Neural crest cell (in vitro differentiated cells): ENCODE data around the gene CRYBA2. TPM values are rescaled to one million over a fixed set of nuclear protein-coding genes. Genes with fewer than 3 reads are reported as not detected.

Source experiments
- DNase-seq: peaks from one replicate; pipeline ENCODE4 v3.0.0; 2021; ENCODE audit warnings: low read depth, mixed read lengths, low spot score
- H3K27ac Mint-ChIP-seq: one replicate; pipeline ENCODE4 v1.8.0; 2021; ENCODE audit warnings: mild to moderate bottlenecking, mixed read lengths; ENCODE audit not compliant: unreplicated experiment
- H3K27me3 Mint-ChIP-seq: 2 replicates; pipeline ENCODE4 v1.8.0; 2021; ENCODE audit warnings: low read depth, mild to moderate bottlenecking, mixed read lengths
- H3K36me3 Mint-ChIP-seq: 2 replicates; pipeline ENCODE4 v1.8.0; 2021; ENCODE audit warnings: low read depth, mild to moderate bottlenecking, mixed read lengths
- H3K4me1 Mint-ChIP-seq: 2 replicates; pipeline ENCODE4 v1.8.0; 2021; ENCODE audit warnings: mixed read lengths
- H3K4me3 Mint-ChIP-seq: one replicate; pipeline ENCODE4 v1.8.0; 2021; ENCODE audit warnings: mild to moderate bottlenecking, mixed read lengths
- H3K9me3 Mint-ChIP-seq: 2 replicates; pipeline ENCODE4 v1.8.0; 2021; ENCODE audit warnings: mixed read lengths
- microRNA-seq: library from miRNA; unstranded; fragments of <30 nt; microRNA quantifications from one replicate; pipeline ENCODE4, GENCODE V29; 2020
- total RNA-seq: library from RNA; stranded (reverse); gene quantifications from 2 replicates; pipeline ENCODE4 v1.2.1, GENCODE V29; 2021
- TF ChIP-seq, protein P1 (sequence below): fragments of 200-600 bp; sonication (generic); conservative IDR thresholded peaks from 2 replicates; pipeline ENCODE4 v1.5.0; 2021; ENCODE audit warnings: antibody characterized with exemption, mild to moderate bottlenecking

CRYBA2 gene
- total RNA-seq, 1 donor from 2014 or later: not detected

DNA sequence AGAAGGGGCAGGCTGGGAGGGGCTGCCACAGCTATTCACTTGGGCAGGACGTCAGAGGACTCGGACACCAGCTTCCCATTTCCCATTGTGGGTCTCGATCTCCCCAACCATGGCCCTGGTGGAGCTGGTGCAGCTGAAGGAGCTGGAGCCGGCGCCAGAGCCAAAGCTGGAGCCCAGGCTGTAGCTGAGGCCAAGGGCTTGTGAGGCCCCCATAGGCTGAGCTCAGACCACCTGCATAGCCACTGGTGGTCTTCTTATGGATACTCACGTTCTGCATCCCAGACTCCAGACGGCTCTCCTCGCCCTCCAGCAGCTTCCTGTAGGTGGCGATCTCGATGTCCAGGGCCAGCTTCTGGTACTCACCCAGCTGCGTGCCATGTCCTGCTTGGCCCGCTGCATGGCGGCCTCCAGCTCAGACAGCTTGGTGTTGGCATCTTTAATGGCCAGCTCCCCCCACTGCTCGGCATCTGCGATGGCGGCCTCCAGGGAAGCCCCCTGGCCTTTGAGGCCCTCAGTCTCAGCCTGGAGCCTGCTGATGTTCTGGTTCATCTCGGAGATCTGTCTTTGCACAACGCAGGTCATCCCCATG, 39.8 kb downstream of the CRYBA2 start:
- H3K4me1 Mint-ChIP-seq: peaks cover 7% of the 10 kb centered on the region
- no peaks in the 10 kb centered on the region for H3K9me3 Mint-ChIP-seq
- H3K27ac Mint-ChIP-seq: no peak overlapping the region
- H3K4me3 Mint-ChIP-seq: no peak overlapping the region
- no peak for DNase-seq
- H3K36me3 Mint-ChIP-seq: no peaks in the 10 kb centered on the region
- TF ChIP-seq, protein P1, sequence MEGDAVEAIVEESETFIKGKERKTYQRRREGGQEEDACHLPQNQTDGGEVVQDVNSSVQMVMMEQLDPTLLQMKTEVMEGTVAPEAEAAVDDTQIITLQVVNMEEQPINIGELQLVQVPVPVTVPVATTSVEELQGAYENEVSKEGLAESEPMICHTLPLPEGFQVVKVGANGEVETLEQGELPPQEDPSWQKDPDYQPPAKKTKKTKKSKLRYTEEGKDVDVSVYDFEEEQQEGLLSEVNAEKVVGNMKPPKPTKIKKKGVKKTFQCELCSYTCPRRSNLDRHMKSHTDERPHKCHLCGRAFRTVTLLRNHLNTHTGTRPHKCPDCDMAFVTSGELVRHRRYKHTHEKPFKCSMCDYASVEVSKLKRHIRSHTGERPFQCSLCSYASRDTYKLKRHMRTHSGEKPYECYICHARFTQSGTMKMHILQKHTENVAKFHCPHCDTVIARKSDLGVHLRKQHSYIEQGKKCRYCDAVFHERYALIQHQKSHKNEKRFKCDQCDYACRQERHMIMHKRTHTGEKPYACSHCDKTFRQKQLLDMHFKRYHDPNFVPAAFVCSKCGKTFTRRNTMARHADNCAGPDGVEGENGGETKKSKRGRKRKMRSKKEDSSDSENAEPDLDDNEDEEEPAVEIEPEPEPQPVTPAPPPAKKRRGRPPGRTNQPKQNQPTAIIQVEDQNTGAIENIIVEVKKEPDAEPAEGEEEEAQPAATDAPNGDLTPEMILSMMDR: peak; percentile 15
- peaks cover 85% of the 10 kb centered on the region for H3K27me3 Mint-ChIP-seq

DNA sequence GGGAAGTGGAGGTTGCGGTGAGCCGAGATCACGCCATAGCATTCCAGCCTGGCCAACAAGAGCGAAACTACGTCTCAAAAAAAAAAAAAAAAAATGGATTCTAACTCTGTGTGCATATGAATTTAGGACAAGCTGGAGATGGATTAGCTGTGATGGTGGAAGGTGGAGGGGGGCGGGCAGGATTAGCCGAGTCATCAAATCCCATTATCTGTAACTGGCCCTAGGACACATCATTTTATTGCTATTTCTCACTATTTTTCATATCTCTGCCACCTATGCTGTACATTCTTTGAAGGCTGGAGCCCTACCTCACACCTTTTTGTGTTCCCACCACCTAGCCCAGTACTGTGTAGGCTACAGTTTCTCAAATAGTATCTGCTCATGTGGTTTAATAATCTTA, 41.1 kb downstream of the CRYBA2 start:
- Mint-ChIP-seq H3K4me1 (no peaks in the 10 kb centered on the region), H3K27me3 (peaks cover 80% of the 10 kb centered on the region), H3K36me3 (no peaks in the 10 kb centered on the region), H3K4me3 (no peak overlapping the region), H3K27ac (no peak overlapping the region), H3K9me3 (no peaks in the 10 kb centered on the region)
- TF ChIP-seq, protein P1: no peak
- no peak for DNase-seq

GRCh38 chr2:218946621-218947020, 46.6 kb downstream of the CRYBA2 start:
- TF ChIP-seq, protein P1: no peak
- Mint-ChIP-seq H3K4me1 (no peaks in the 10 kb centered on the region), H3K4me3 (no peak overlapping the region), H3K27me3 (peaks cover 68% of the 10 kb centered on the region), H3K27ac (no peak overlapping the region), H3K9me3 (peaks cover 1% of the 10 kb centered on the region), H3K36me3 (no peaks in the 10 kb centered on the region)
- no peak for DNase-seq

DNA sequence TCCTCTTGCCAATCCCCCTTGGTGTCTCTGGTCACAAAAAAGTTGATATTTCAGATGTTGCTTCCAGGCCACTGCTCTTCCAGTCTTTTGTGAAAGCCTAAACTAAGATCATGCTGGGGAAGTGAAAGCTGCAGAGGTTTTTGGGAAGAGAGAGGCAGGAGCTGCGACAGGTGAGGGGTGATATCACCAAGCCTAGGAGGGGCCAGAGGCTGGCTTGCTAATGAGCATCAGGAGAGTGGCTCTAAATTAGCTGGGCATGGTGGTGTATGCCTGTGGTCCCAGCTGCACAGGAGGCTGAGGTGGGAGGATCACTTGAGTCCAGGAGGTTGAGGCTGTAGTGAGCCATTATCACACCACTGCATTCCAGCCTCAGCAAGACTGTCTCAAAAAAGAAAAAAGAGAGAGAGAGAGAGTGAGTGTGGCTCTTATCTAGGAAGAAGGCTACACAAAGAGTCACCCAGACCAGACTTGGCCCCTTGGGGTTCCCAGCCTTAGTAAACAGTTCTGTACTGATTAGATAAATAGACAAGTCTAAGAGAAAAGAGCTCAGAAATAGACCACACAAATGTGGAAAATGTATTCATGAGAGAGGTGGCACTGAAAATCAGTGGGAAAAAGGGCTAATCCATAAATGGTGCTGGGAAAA, 48.3 kb downstream of the CRYBA2 start:
- no peak for DNase-seq
- Mint-ChIP-seq H3K4me1 (no peaks in the 10 kb centered on the region), H3K27ac (no peak overlapping the region), H3K9me3 (peaks cover 4% of the 10 kb centered on the region), H3K27me3 (peaks cover 70% of the 10 kb centered on the region), H3K36me3 (no peaks in the 10 kb centered on the region), H3K4me3 (no peak overlapping the region)
- TF ChIP-seq, protein P1: no peak

Small RNA genes lying within 50 kb of the gene (microRNA-seq; reads per million reads assigned to microRNA genes)
- 126 reads per million, percentile 62 among the genes with 10 or more reads in this experiment for gene MIR375

Other genes with a start within 250 kb of the CRYBA2 start
- 3.2 and 4.8 TPM in 2 replicates for gene CYP27A1, start 211.3 kb downstream of the CRYBA2 start, total RNA-seq
- gene PRKAG3, start 161.6 kb downstream of the CRYBA2 start, total RNA-seq: not detected in 2 replicates
- not detected in 2 replicates for gene WNT6, start 133.6 kb downstream of the CRYBA2 start, total RNA-seq
- gene WNT10A, start 112.6 kb downstream of the CRYBA2 start, total RNA-seq: not detected in 2 replicates
- gene CDK5R2, start 33.8 kb downstream of the CRYBA2 start, total RNA-seq: 1.7 and 1.9 TPM in 2 replicates
- gene FEV, start 8.2 kb downstream of the CRYBA2 start, total RNA-seq: not detected in 2 replicates
- 0.93 and 1.4 TPM in 2 replicates for gene CFAP65, start 48.1 kb upstream of the CRYBA2 start, total RNA-seq
- gene IHH, start 67.5 kb upstream of the CRYBA2 start, total RNA-seq: 0.16 TPM in 1 of 2 replicates, not detected in the other
- gene NHEJ1, start 167.4 kb upstream of the CRYBA2 start, total RNA-seq: 23.5 and 26.8 TPM in 2 replicates
- gene SLC23A3, start 176.6 kb upstream of the CRYBA2 start, total RNA-seq: 0.34 and 1.5 TPM in 2 replicates
- gene CNPPD1, start 183.5 kb upstream of the CRYBA2 start, total RNA-seq: 39.9 and 42.1 TPM in 2 replicates
- 84.6 and 86.0 TPM in 2 replicates for gene RETREG2, start 184.9 kb upstream of the CRYBA2 start, total RNA-seq
- gene ZFAND2B, start 213.4 kb upstream of the CRYBA2 start, total RNA-seq: 26.6 and 30.1 TPM in 2 replicates
- 35.9 and 39.1 TPM in 2 replicates for gene ABCB6, start 225.5 kb upstream of the CRYBA2 start, total RNA-seq
- gene ATG9A, start 236.2 kb upstream of the CRYBA2 start, total RNA-seq: 41.2 and 42.0 TPM in 2 replicates
- gene ANKZF1, start 236.4 kb upstream of the CRYBA2 start, total RNA-seq: 36.4 and 40.3 TPM in 2 replicates